ENCODE measurements around the gene PATZ1. TPM values are rescaled to one million over a fixed set of nuclear protein-coding genes. Genes with fewer than 3 reads are reported as not detected.

PATZ1 gene
- total and polyA plus RNA-seq, 2 of the 8 experiments (the other 6 are each of a cell fraction or from before 2014, with no cell fraction given): 62.1 to 70.9 TPM

DNA sequence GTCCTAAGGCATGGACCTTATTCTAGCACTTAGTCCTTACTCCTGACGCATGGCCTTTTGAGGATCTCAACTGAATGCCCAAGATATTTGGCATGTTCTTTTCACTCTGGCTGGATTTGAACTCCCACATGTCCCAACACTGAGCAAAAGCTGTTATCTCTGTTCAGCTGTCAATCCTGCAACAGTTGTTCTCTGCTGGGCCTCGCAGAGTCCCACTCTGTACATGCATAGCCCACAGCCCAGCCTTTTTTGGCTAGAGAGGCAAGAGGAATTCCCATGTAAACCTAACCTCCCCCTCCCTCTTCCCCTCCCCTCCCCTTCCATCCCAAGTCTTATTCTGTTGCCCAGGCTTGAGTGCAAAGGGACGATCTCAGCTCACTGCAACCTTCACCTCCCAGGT is 31.5 kb upstream of the PATZ1 start (continued):
- TF ChIP-seq USF2 (IDR thresholded peaks at IDR 0.05; ENCODE audit: low read length): no peak
- no peak for TF ChIP-seq SP2 (IDR thresholded peaks at IDR 0.05; ENCODE audit: low read length)
- no peak for TF ChIP-seq CREB1 (IDR thresholded peaks at IDR 0.05)
- no peak for TF ChIP-seq POLR2AphosphoS5 (IDR thresholded peaks at IDR 0.05; ENCODE audit: low read depth, low read length)
- no peak for TF ChIP-seq SP4 (IDR thresholded peaks at IDR 0.05; ENCODE audit: low read length)
- TF ChIP-seq MAFK (IDR thresholded peaks at IDR 0.05; ENCODE audit: low read depth, low read length): no peak
- TF ChIP-seq SRF (IDR thresholded peaks at IDR 0.05; ENCODE audit: low read depth, low read length): no peak
- TF ChIP-seq TAF7 (optimal IDR thresholded peaks at IDR 0.05; ENCODE audit: borderline replicate concordance, low read depth, low read length): no peak
- no peak for TF ChIP-seq HDAC6 (IDR thresholded peaks at IDR 0.05; ENCODE audit: low read depth, low read length)
- no peak for TF ChIP-seq CBX5 (IDR thresholded peaks at IDR 0.05; ENCODE audit: low read depth, low read length)
- no peak for TF ChIP-seq KDM5A (IDR thresholded peaks at IDR 0.05; ENCODE audit: low read length)
